Thoracic aorta (tissue), 2 donors: ENCODE results near the gene HDAC7. TPM values are rescaled to one million over a fixed set of nuclear protein-coding genes. Genes with fewer than 3 reads are reported as not detected.

Experiments used
- ATAC-seq: fragments of 150-250 bp; one replicate; pipeline ENCODE4 v1.8.0; 2017; ENCODE audit warnings: low read depth; ENCODE audit not compliant: insufficient number of reproducible peaks, low FRiP score
- DNase-seq: peaks from one replicate; pipeline ENCODE4 v3.0.0-alpha.2; 2020; ENCODE audit warnings: low spot score
- H3K27ac ChIP-seq, 2 donors: fragments of 200-600 bp; sonication (generic); 1 replicate in 1 of 2; 2 replicates in 1 of 2; pipeline ENCODE4 v1.5.1; 2016; ENCODE audit warnings: mild to moderate bottlenecking in 2 of 2, moderate library complexity in 2 of 2
- H3K27me3 ChIP-seq: fragments of 200-600 bp; sonication (generic); replicated peaks from 2 replicates; pipeline ENCODE4 v1.6.0; 2016; ENCODE audit warnings: mild to moderate bottlenecking; ENCODE audit not compliant: insufficient read depth
- H3K36me3 ChIP-seq: fragments of 200-600 bp; sonication (generic); one replicate; pipeline ENCODE4 v1.5.1; 2016
- H3K4me1 ChIP-seq, 2 donors: fragments of 200-600 bp; sonication (generic); 1 replicate in 1 of 2; 2 replicates in 1 of 2; pipeline versions ENCODE4 v1.5.1 to v1.6.0; 2016; ENCODE audit warnings: low read depth in 2 of 2, mild to moderate bottlenecking in 1 of 2; ENCODE audit not compliant: control insufficient read depth in 1 of 2
- H3K4me3 ChIP-seq: fragments of 200-600 bp; sonication (generic); 2 replicates; pipeline ENCODE4 v1.5.1; 2016; ENCODE audit warnings: mild to moderate bottlenecking
- H3K9me3 ChIP-seq: fragments of 200-600 bp; sonication (generic); 2 replicates; pipeline ENCODE4 v1.5.1; 2016
- total RNA-seq, 2 donors: library from RNA; depleted of rRNA; stranded (reverse); fragments of >200 nt; gene quantifications; one replicate each; pipeline versions ENCODE4 v1.1.0 to v1.2.3, GENCODE V29; 2016
- TF ChIP-seq, protein P1 (sequence below): fragments of 200-600 bp; sonication (generic); IDR thresholded peaks from one replicate; pipeline ENCODE4 v1.5.1; 2019; ENCODE audit warnings: antibody characterized with exemption

Gene HDAC7
- total RNA-seq, 2 donors from 2014 or later = 77.8 to 112 TPM

GRCh38 chr12:47782372-47782770, 37.3 kb downstream of the HDAC7 start:
- no peak for ATAC-seq
- H3K9me3 ChIP-seq = no peaks in the 10 kb centered on the region
- no peaks in the 10 kb centered on the region for H3K27me3 ChIP-seq
- H3K27ac ChIP-seq = peak overlapping the region in 1 of 2 donors; percentile 47
- no peak overlapping the region for H3K4me3 ChIP-seq
- peaks cover 44% of the 10 kb centered on the region for H3K36me3 ChIP-seq
- TF ChIP-seq, protein P1, sequence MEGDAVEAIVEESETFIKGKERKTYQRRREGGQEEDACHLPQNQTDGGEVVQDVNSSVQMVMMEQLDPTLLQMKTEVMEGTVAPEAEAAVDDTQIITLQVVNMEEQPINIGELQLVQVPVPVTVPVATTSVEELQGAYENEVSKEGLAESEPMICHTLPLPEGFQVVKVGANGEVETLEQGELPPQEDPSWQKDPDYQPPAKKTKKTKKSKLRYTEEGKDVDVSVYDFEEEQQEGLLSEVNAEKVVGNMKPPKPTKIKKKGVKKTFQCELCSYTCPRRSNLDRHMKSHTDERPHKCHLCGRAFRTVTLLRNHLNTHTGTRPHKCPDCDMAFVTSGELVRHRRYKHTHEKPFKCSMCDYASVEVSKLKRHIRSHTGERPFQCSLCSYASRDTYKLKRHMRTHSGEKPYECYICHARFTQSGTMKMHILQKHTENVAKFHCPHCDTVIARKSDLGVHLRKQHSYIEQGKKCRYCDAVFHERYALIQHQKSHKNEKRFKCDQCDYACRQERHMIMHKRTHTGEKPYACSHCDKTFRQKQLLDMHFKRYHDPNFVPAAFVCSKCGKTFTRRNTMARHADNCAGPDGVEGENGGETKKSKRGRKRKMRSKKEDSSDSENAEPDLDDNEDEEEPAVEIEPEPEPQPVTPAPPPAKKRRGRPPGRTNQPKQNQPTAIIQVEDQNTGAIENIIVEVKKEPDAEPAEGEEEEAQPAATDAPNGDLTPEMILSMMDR = no peak
- no peak for DNase-seq
- H3K4me1 ChIP-seq = peaks cover 17 to 24% of the 10 kb centered on the region in 2 donors

GRCh38 chr12:47781479-47782371, 38.0 kb downstream of the HDAC7 start:
- ATAC-seq (no peak), DNase-seq (no peak)
- H3K4me3 ChIP-seq = no peak overlapping the region
- no peaks in the 10 kb centered on the region for H3K27me3 ChIP-seq
- TF ChIP-seq, protein P1 = no peak
- no peaks in the 10 kb centered on the region for H3K9me3 ChIP-seq
- H3K4me1 ChIP-seq = peaks cover 24 to 30% of the 10 kb centered on the region in 2 donors
- no peak overlapping the region for H3K27ac ChIP-seq
- peaks cover 37% of the 10 kb centered on the region for H3K36me3 ChIP-seq

- H3K36me3 ChIP-seq = peaks cover 22% of the 10 kb centered on the region
- H3K4me3 ChIP-seq = no peak overlapping the region
- no peaks in the 10 kb centered on the region for H3K9me3 ChIP-seq
- ATAC-seq (no peak), DNase-seq (no peak)
- H3K27ac ChIP-seq = peak overlapping the region in 1 of 2 donors; percentile 31
- H3K27me3 ChIP-seq = no peaks in the 10 kb centered on the region
- TF ChIP-seq, protein P1 = no peak
- peaks cover 40 to 47% of the 10 kb centered on the region in 2 donors for H3K4me1 ChIP-seq
Measured at GRCh38 chr12:47779943-47780504, 39.7 kb downstream of the HDAC7 start.

DNA sequence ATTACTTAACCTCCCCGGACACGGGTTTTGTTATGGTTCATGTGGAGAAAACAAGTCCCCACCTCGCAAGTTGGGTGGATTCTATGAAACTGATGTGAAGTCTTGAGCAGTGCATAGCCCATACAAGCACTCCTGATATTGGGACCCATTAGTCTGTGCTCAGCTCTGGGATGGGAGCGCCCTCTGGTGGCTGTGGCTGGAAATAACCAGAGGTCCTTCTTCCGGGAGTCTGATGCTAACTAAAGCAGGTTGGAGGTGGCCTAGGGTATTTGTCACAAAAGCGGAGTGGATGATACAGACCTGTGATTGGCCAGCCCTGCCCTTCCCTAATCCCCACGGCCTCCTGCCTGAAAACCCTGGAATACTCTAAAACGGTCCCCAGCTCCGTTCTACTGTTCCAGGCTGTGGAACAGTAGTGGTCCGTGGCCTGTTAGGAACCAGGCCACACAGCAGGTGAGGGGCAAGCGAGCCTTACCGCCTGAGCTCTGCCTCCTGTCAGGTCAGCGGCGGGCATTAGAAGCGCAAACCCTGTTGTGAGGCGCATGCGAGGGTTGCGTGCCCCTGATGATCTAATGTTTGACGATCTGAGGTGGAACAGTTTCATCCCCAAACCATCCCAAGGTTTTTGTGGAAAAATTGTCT, 40.3 kb downstream of the HDAC7 start:
- TF ChIP-seq, protein P1 = peak; percentile 98
- Histone ChIP-seq H3K27ac (peak overlapping the region; percentile 10 to 31), H3K4me1 (peaks cover 45 to 53% of the 10 kb centered on the region in 2 donors), H3K36me3 (peaks cover 16% of the 10 kb centered on the region), H3K4me3 (no peak overlapping the region), H3K9me3 (no peaks in the 10 kb centered on the region), H3K27me3 (no peaks in the 10 kb centered on the region)
- ATAC-seq = peak; percentile 71
- peak; percentile 66 for DNase-seq

DNA sequence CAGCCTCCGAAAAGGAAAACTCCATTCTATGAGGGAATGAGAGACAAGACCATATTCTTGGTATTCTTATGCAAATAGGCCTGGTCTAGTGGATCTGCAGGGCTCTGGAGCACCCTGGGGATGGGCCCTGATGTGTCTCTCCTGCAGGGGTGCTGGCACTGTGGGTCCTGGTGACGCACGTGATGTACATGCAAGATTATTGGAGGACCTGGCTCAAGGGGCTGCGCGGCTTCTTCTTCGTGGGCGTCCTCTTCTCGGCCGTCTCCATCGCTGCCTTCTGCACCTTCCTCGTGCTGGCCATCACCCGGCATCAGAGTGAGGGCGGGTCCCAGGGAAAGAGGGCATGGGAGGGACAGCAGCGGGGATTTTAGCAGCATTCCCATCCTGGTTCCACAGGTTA, 40.8 kb downstream of the HDAC7 start:
- H3K4me1 ChIP-seq = peaks cover 49 to 59% of the 10 kb centered on the region in 2 donors
- no peak for DNase-seq
- H3K36me3 ChIP-seq = peaks cover 11% of the 10 kb centered on the region

More for the DNA sequence above, 40.8 kb downstream of the HDAC7 start:
- no peaks in the 10 kb centered on the region for H3K27me3 ChIP-seq
- peak overlapping the region in 1 of 2 donors; percentile 31 for H3K27ac ChIP-seq
- no peak overlapping the region for H3K4me3 ChIP-seq
- H3K9me3 ChIP-seq = no peaks in the 10 kb centered on the region
- TF ChIP-seq, protein P1 = no peak
- no peak for ATAC-seq
